ENCODE results near the gene KAT2A. TPM values are rescaled to one million over a fixed set of nuclear protein-coding genes. Genes with fewer than 3 reads are reported as not detected.
"Not testable (repeated sequence)": the region's sequence is repeated elsewhere in the genome, so short reads cannot be mapped to it uniquely, and the experiment has no call there.

The KAT2A gene
- total RNA-seq, 1 experiment from 2014 or later, result 44.8 TPM

DNA sequence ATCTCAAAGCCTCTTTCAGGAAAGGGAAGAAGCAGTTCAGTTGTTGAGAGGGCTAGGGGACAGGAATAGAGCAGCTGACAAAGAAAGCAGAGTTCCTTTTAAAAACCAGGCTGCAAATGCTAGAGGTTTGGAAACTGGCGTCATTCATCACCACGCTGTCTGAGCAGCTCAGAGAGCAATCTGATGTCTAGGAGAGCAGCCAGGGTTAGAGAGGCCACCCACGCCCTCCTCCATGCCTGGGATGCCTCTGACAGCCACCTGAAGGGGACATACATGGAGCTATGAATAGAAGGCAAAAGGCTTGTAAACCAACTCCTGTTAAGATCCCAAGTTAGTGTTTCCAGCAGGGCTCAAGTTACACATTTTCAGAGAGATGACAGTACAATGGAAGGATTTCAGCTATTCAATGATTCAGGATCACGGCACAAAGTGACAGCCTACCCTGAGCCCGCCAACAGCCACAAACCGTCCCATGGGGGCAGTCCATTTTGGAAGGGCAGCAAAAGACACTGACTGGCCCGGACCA is 21.3 kb upstream of the KAT2A start:
- ChIA-PET CTCF (interaction anchor here (1.0 to 1.6 kb wide), 4 partner anchors 21 to 80 kb away, joined by 3 to 5 read pairs (median 4); no protein-coding TSS in a partner anchor), POLR2A (interaction anchor here (0.5 kb wide), 1 partner anchor 954 kb away, joined by 4 read pairs; no protein-coding TSS in a partner anchor)
- no peak for DNase-seq (ENCODE audit: low spot score)
- H3K27me3 Mint-ChIP-seq (ENCODE audit: low read depth), result no peaks in the 10 kb centered on the region
- H3K27ac Mint-ChIP-seq, result peak overlapping the region; percentile 52
- peaks cover 6% of the 10 kb centered on the region; the same call in 1 of the 2 replicates for H3K4me1 Mint-ChIP-seq
- TF ChIP-seq FOXK1 (CRISPR knock-in tag; IDR thresholded peaks at IDR 0.05) (no peak), GTF2I (CRISPR knock-in tag; conservative IDR thresholded peaks at IDR 0.05) (no peak), ESRRA (CRISPR knock-in tag; IDR thresholded peaks at IDR 0.05; ENCODE audit: borderline replicate concordance) (no peak)
- H3K4me3 Mint-ChIP-seq, result no peak overlapping the region
- no peaks in the 10 kb centered on the region for H3K9me3 Mint-ChIP-seq
- peaks cover 16% of the 10 kb centered on the region for H3K36me3 Mint-ChIP-seq
- no peak for ATAC-seq

DNA sequence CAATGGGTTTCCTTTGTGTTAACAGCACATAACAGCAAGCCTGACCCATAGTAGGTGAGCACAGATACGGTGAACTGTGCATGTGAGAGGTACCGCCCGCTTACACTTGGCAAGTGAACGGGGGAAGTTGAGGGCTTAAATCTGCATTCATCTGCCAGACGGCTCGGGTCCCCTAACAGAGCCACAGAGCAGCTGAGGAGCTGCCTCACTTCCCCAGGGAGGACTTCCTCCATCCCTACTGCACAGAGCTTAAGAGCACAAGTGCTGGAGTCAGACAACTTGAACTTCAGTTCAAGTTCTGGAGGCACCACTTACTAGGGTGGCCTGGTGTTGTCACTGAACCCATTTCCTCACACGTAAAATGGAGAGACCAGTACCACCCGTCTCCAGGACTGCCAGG is 20.2 kb upstream of the KAT2A start:
- Mint-ChIP-seq H3K27me3 (ENCODE audit: low read depth) (no peaks in the 10 kb centered on the region), H3K9me3 (no peaks in the 10 kb centered on the region), H3K36me3 (peaks cover 16% of the 10 kb centered on the region), H3K27ac (peak overlapping the region; percentile 45; the same call in 1 of the 2 replicates), H3K4me1 (peaks cover 12% of the 10 kb centered on the region), H3K4me3 (no peak overlapping the region)
- ATAC-seq (no peak), DNase-seq (ENCODE audit: low spot score) (no peak)
- CTCF ChIA-PET, result no interaction called here
- POLR2A ChIA-PET, result no interaction called here
- TF ChIP-seq ZNF219 (CRISPR knock-in tag; IDR thresholded peaks at IDR 0.05; ENCODE audit: borderline replicate concordance) (no peak), IRF2 (CRISPR knock-in tag; IDR thresholded peaks at IDR 0.05; ENCODE audit: borderline replicate concordance, low read depth) (no peak)

DNA sequence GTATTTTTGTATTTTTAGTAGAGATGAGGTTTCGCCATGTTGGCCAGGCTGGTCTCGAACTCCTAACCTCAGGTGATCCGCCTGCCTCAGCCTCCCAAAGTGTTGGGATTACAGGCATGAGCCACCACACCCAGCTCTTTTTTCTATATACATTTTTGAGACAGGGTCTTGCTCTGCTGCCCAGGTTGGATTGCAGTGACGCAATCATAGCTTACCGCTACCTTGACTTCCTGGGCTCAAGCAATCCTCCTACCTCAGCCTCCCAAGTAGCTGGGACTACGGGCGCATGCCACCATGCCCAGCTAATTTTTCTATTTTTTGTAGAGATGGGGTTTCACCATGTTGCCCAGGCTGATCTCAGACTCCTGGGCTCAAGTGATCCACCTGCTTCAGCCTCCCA is 19.5 kb upstream of the KAT2A start:
- Mint-ChIP-seq H3K4me1 (peaks cover 19% of the 10 kb centered on the region), H3K36me3 (peaks cover 13% of the 10 kb centered on the region; the same call in 1 of the 2 replicates)
- not testable (repeated sequence) for DNase-seq (ENCODE audit: low spot score); H3K27ac Mint-ChIP-seq; ATAC-seq; H3K9me3 Mint-ChIP-seq; H3K4me3 Mint-ChIP-seq; H3K27me3 Mint-ChIP-seq (ENCODE audit: low read depth)
- CTCF ChIA-PET, result interaction anchor here (0.7 to 1.3 kb wide), 3 partner anchors 10 to 112 kb away, joined by 3 read pairs; no protein-coding TSS in a partner anchor
- POLR2A ChIA-PET, result interaction anchor here (0.6 kb wide), 1 partner anchor 14 kb away, joined by 3 read pairs; no protein-coding TSS in a partner anchor

DNA sequence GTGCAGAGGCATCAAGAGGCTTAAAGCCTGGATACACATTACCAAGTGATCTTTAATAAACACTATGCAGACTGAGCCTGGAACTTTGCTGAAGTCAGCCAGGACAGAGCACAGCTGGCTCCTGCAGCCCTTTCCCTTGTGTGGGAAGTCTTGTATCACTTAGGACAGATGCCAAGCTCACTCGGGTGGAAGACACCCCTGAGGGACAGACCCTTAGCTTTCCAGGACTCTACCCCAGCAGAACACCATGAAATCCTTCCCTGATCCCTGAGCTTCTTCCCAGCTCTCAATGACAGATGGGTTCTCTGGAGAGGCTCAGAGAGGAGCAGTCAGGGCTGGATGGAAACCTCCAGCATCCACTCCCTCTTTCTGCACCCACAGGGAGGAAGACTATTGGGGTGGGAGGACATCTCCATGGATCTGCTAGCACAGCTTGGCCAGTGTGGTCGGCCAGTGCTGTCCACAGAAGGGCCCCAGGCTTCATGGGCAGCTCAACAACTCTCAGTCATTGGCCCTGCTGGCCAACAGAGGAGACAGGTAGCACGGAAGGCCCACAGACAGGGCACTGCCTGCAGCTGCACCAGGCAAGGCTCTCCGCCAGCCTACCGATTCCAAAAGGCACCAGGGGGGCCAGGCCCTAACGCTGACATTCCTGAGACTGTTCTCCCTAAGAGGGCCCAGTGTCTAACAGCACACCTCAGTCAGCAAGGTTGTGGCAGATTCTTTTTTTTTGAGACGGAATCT is 17.8 kb upstream of the KAT2A start:
- TF ChIP-seq, protein P1, sequence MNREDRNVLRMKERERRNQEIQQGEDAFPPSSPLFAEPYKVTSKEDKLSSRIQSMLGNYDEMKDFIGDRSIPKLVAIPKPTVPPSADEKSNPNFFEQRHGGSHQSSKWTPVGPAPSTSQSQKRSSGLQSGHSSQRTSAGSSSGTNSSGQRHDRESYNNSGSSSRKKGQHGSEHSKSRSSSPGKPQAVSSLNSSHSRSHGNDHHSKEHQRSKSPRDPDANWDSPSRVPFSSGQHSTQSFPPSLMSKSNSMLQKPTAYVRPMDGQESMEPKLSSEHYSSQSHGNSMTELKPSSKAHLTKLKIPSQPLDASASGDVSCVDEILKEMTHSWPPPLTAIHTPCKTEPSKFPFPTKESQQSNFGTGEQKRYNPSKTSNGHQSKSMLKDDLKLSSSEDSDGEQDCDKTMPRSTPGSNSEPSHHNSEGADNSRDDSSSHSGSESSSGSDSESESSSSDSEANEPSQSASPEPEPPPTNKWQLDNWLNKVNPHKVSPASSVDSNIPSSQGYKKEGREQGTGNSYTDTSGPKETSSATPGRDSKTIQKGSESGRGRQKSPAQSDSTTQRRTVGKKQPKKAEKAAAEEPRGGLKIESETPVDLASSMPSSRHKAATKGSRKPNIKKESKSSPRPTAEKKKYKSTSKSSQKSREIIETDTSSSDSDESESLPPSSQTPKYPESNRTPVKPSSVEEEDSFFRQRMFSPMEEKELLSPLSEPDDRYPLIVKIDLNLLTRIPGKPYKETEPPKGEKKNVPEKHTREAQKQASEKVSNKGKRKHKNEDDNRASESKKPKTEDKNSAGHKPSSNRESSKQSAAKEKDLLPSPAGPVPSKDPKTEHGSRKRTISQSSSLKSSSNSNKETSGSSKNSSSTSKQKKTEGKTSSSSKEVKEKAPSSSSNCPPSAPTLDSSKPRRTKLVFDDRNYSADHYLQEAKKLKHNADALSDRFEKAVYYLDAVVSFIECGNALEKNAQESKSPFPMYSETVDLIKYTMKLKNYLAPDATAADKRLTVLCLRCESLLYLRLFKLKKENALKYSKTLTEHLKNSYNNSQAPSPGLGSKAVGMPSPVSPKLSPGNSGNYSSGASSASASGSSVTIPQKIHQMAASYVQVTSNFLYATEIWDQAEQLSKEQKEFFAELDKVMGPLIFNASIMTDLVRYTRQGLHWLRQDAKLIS (CRISPR knock-in tag; IDR thresholded peaks at IDR 0.05; ENCODE audit: borderline replicate concordance), result no peak
- ATAC-seq (no peak), DNase-seq (ENCODE audit: low spot score) (no peak)
- H3K27ac Mint-ChIP-seq, result peak overlapping the region; percentile 57; the same call in 1 of the 2 replicates
- peaks cover 13% of the 10 kb centered on the region; the same call in 1 of the 2 replicates for H3K36me3 Mint-ChIP-seq
- peaks cover 25% of the 10 kb centered on the region for H3K4me1 Mint-ChIP-seq
- H3K27me3 Mint-ChIP-seq (ENCODE audit: low read depth), result no peaks in the 10 kb centered on the region
- POLR2A ChIA-PET, result interaction anchor here (1.0 kb wide), 1 partner anchor 15 kb away, joined by 3 read pairs; no protein-coding TSS in a partner anchor
- CTCF ChIA-PET, result interaction anchor here (0.6 to 2.4 kb wide), 8 partner anchors 8 to 1666 kb away, joined by 3 to 7 read pairs (median 3); partner anchors contain the start of gene HSPB9
- no peaks in the 10 kb centered on the region for H3K9me3 Mint-ChIP-seq
- H3K4me3 Mint-ChIP-seq, result no peak overlapping the region

DNA sequence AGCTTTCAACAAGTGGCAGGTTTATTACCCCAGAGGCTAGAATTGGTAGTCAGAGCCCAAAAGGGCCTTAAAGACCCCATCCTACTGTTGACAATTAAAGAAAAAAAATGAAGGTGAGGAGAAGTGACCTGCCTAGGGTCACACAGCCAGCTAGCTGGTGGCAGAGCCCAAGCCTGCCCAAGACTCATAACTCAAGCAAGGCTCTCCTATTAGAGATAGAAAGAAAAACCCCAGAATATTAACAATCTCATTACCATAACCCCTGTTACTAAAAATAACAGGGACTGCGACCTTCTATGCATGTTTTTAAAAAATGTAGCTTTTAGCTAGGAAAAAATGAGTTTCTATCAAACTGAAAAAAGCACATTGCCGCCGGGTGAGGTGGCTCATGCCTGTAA is 15.5 kb upstream of the KAT2A start:
- Mint-ChIP-seq H3K4me1 (peaks cover 37% of the 10 kb centered on the region), H3K27me3 (ENCODE audit: low read depth) (no peaks in the 10 kb centered on the region), H3K9me3 (no peaks in the 10 kb centered on the region), H3K4me3 (no peak overlapping the region), H3K36me3 (peaks cover 6% of the 10 kb centered on the region; the same call in 1 of the 2 replicates), H3K27ac (peak overlapping the region; percentile 97)
- ATAC-seq (no peak), DNase-seq (ENCODE audit: low spot score) (no peak)
- ChIA-PET POLR2A (no interaction called here), CTCF (interaction anchor here (0.5 to 2.4 kb wide), 17 partner anchors 13 to 411 kb away, joined by 3 to 11 read pairs (median 5); partner anchors contain the start of genes DHX58, KAT2A and NKIRAS2)
- TF ChIP-seq, protein P2, sequence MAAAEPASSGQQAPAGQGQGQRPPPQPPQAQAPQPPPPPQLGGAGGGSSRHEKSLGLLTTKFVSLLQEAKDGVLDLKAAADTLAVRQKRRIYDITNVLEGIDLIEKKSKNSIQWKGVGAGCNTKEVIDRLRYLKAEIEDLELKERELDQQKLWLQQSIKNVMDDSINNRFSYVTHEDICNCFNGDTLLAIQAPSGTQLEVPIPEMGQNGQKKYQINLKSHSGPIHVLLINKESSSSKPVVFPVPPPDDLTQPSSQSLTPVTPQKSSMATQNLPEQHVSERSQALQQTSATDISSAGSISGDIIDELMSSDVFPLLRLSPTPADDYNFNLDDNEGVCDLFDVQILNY (CRISPR knock-in tag; IDR thresholded peaks at IDR 0.05), result no peak
- TF ChIP-seq CREM (CRISPR knock-in tag; IDR thresholded peaks at IDR 0.05) (no peak), SMAD3 (CRISPR knock-in tag; IDR thresholded peaks at IDR 0.05; ENCODE audit: borderline replicate concordance) (no peak), MXD4 (CRISPR knock-in tag; IDR thresholded peaks at IDR 0.05; ENCODE audit: borderline replicate concordance) (no peak), RELA (CRISPR knock-in tag; IDR thresholded peaks at IDR 0.05; ENCODE audit: borderline replicate concordance) (no peak), ZNF219 (CRISPR knock-in tag; IDR thresholded peaks at IDR 0.05; ENCODE audit: borderline replicate concordance) (no peak), FOXK1 (CRISPR knock-in tag; IDR thresholded peaks at IDR 0.05) (no peak)
- TF ChIP-seq, protein P3, sequence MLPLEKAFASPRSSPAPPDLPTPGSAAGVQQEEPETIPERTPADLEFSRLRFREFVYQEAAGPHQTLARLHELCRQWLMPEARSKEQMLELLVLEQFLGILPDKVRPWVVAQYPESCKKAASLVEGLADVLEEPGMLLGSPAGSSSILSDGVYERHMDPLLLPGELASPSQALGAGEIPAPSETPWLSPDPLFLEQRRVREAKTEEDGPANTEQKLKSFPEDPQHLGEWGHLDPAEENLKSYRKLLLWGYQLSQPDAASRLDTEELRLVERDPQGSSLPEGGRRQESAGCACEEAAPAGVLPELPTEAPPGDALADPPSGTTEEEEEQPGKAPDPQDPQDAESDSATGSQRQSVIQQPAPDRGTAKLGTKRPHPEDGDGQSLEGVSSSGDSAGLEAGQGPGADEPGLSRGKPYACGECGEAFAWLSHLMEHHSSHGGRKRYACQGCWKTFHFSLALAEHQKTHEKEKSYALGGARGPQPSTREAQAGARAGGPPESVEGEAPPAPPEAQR (CRISPR knock-in tag; IDR thresholded peaks at IDR 0.05), result no peak
